ENCODE measurements around the gene JMJD8.

- TF ChIP-seq CTCF (IDR thresholded peaks at IDR 0.05 in 4 of 5, conservative IDR thresholded peaks at IDR 0.05 in 1 of 5) (peak in 2 of 5 experiments; percentile 19 to 34), POLR2A (IDR thresholded peaks at IDR 0.05) (peak; percentile 70 to 71)
Observed at GRCh38 chr16:720990-721764, 37.0 kb upstream of the JMJD8 start, which contains the start of gene ANTKMT.
